ENCODE results near the gene CRYAA.

DNA sequence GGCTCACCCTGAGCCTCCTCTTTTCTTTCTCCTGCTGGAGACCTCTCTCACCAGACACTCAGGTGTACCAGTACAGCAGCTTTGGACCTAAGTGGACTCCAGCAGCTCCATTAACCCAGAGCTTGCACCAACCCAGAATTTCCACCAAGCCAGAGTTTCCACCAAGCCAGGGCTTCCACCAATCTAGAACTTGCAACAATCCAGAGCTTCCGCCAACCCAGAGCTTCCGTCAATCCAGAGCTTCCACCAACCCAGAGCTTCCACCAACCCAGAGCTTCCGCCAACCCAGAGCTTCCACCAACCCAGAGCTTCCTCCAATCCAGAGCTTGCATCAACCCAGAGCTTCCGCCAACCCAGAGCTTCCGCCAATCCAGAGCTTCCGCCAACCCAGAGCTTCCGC is 23.2 kb downstream of the CRYAA start:
- TF ChIP-seq CTCF (IDR thresholded peaks at IDR 0.05; ENCODE audit: low read depth, low read length, poor library complexity, severe bottlenecking) (no peak), EZH2phosphoT487 (IDR thresholded peaks at IDR 0.05; ENCODE audit: borderline replicate concordance, low read length) (no peak)

Data from DOHH2 (cell line).